A673 (cell line): ENCODE data around the gene SFSWAP. TPM values are rescaled to one million over a fixed set of nuclear protein-coding genes. Genes with fewer than 3 reads are reported as not detected.

Experiments used
- BruUV-seq: library from RNA; stranded (reverse); fragments of 400-500 nt; replicated peaks from 2 replicates; lab custom pipeline; 2021; lab: Mats Ljungman, UMichigan
- CTCF ChIA-PET: fragments of 300-600 bp; sonication (Branson Sonifier 250); formaldehyde crosslinking; loops from one replicate; lab custom pipeline; 2022; ENCODE audit warnings: antibody characterized with exemption; lab: Charles Lee
- POLR2A ChIA-PET: fragments of 300-600 bp; sonication (Branson Sonifier 250); formaldehyde crosslinking; loops from one replicate; lab custom pipeline; 2022; ENCODE audit warnings: antibody characterized with exemption; ENCODE audit not compliant: low non-redundant PET; lab: Charles Lee
- DNase-seq: peaks from one replicate; pipeline ENCODE4 v3.0.0-alpha.2; 2015; ENCODE audit warnings: low spot score
- H3K27ac ChIP-seq: fragments of 200-600 bp; sonication (generic); 2 replicates; pipeline ENCODE4 v1.5.1; 2016; ENCODE audit warnings: mixed run types, low read depth, mild to moderate bottlenecking, mixed read lengths, antibody characterized with exemption, low read length; ENCODE audit not compliant: poor library complexity, severe bottlenecking
- H3K27me3 ChIP-seq: fragments of 200-600 bp; sonication (generic); replicated peaks from 2 replicates; pipeline ENCODE4 v1.6.1; 2017; ENCODE audit warnings: mixed run types, low read depth, mild to moderate bottlenecking, mixed read lengths, antibody characterized with exemption, low read length; ENCODE audit not compliant: insufficient read depth, poor library complexity
- H3K36me3 ChIP-seq: fragments of 200-600 bp; sonication (generic); 2 replicates; pipeline ENCODE4 v1.6.1; 2016; ENCODE audit warnings: mixed run types, mild to moderate bottlenecking, mixed read lengths, antibody characterized with exemption, low read length; ENCODE audit not compliant: insufficient read depth, poor library complexity, severe bottlenecking
- H3K4me1 ChIP-seq: fragments of 200-600 bp; sonication (generic); 2 replicates; pipeline ENCODE4 v1.6.1; 2017; ENCODE audit warnings: mixed run types, mild to moderate bottlenecking, mixed read lengths, antibody characterized with exemption, low read length; ENCODE audit not compliant: insufficient read depth, poor library complexity, severe bottlenecking
- H3K4me3 ChIP-seq: fragments of 200-600 bp; sonication (generic); 2 replicates; pipeline ENCODE4 v1.5.1; 2016; ENCODE audit warnings: low read depth, mixed run types, mild to moderate bottlenecking, mixed read lengths, low read length; ENCODE audit not compliant: poor library complexity, severe bottlenecking
- H3K9me3 ChIP-seq: fragments of 200-600 bp; sonication (generic); 2 replicates; pipeline ENCODE4 v1.6.1; 2016; ENCODE audit warnings: mixed run types, low read depth, mild to moderate bottlenecking, mixed read lengths, antibody characterized with exemption, low read length; ENCODE audit not compliant: poor library complexity, severe bottlenecking
- EZH2 ChIP-seq: fragments of 200-600 bp; sonication (generic); IDR thresholded peaks from 2 replicates; pipeline ENCODE4 v1.6.1; 2017; ENCODE audit warnings: borderline replicate concordance, low read depth, mild to moderate bottlenecking, mixed read lengths, antibody characterized with exemption, low read length; ENCODE audit not compliant: poor library complexity, severe bottlenecking
- intact Hi-C: fragments of 100-400 bp; cut with micrococcal nuclease; formaldehyde crosslinking; loops from one replicate; pipeline ENCODE4 v1.10.0; 2022; ENCODE audit not compliant: unreplicated experiment
- total RNA-seq: library from RNA; stranded (reverse); gene quantifications from 2 replicates; pipeline ENCODE4 v1.2.3, GENCODE V29; 2021
- TF ChIP-seq, protein P1 (sequence below): fragments of 300-800, 200-600 bp; sonication (generic); conservative IDR thresholded peaks from 2 replicates; pipeline ENCODE4 v1.5.1; 2017; ENCODE audit warnings: low read depth, mild to moderate bottlenecking, antibody characterized with exemption, low read length, moderate library complexity, mixed read lengths

Gene SFSWAP
- total RNA-seq, 1 experiment from 2014 or later = 66.4 TPM

- intact Hi-C loops = no loop called here
- DNase-seq = no peak
- Histone ChIP-seq H3K4me3 (no peak overlapping the region), H3K36me3 (no peaks in the 10 kb centered on the region), H3K4me1 (no peaks in the 10 kb centered on the region), H3K27ac (no peak overlapping the region), H3K27me3 (no peaks in the 10 kb centered on the region), H3K9me3 (no peaks in the 10 kb centered on the region)
- POLR2A ChIA-PET = no interaction called here
- CTCF ChIA-PET = no interaction called here
- no TSS peak for BruUV-seq
- TF ChIP-seq EZH2 = no peak
- TF ChIP-seq, protein P1, sequence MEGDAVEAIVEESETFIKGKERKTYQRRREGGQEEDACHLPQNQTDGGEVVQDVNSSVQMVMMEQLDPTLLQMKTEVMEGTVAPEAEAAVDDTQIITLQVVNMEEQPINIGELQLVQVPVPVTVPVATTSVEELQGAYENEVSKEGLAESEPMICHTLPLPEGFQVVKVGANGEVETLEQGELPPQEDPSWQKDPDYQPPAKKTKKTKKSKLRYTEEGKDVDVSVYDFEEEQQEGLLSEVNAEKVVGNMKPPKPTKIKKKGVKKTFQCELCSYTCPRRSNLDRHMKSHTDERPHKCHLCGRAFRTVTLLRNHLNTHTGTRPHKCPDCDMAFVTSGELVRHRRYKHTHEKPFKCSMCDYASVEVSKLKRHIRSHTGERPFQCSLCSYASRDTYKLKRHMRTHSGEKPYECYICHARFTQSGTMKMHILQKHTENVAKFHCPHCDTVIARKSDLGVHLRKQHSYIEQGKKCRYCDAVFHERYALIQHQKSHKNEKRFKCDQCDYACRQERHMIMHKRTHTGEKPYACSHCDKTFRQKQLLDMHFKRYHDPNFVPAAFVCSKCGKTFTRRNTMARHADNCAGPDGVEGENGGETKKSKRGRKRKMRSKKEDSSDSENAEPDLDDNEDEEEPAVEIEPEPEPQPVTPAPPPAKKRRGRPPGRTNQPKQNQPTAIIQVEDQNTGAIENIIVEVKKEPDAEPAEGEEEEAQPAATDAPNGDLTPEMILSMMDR = no peak
These were observed 108.1 kb downstream of the SFSWAP start for GRCh38 chr12:131818821-131819585.

GRCh38 chr12:131824450-131824849, 113.6 kb downstream of the SFSWAP start:
- Histone ChIP-seq H3K4me1 (peaks cover 6% of the 10 kb centered on the region), H3K27ac (no peak overlapping the region), H3K27me3 (no peaks in the 10 kb centered on the region), H3K9me3 (no peaks in the 10 kb centered on the region), H3K4me3 (no peak overlapping the region), H3K36me3 (no peaks in the 10 kb centered on the region)
- no peak for TF ChIP-seq EZH2
- TF ChIP-seq, protein P1 = no peak
- DNase-seq = no peak
- BruUV-seq = no TSS peak
- CTCF ChIA-PET = no interaction called here
- POLR2A ChIA-PET = no interaction called here
- intact Hi-C loops = no loop called here

DNA sequence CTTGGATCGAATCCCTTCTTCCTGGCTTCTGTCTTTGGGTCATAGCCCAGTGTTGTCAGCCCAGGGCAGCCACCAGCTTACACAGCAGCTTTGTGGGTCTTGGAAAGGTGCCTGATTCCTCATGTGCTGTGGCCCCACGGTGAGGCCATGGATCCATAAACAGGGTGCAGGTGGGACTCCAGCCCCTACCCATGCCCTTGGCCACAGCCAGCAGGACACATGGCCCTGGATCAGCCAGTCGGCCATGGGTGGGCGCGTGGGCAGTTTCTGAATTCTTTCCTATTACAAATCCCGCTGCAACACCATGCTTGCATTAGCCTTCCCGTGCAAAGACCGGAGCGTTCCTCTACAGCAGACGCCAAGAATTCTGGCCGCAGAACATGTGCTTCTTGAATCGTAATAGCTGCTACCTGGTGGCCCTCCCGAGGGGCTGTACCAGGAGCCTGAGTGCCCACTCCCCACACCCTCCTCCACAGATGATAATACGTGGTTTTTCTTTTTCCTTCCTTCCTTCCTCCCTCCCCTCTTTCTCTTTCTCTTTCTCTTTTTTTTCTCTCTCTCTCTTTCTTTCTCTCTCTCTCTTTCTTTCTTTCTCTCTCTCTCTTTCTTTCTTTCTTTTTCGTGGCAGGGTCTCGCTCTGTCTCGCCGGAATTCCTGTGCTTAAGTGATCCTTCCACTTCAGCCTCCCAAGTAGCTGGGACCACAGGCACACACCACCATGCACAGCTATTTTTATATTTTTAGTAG, 114.4 kb downstream of the SFSWAP start:
- ChIA-PET POLR2A (no interaction called here), CTCF (no interaction called here)
- H3K9me3 ChIP-seq = no peaks in the 10 kb centered on the region
- no peaks in the 10 kb centered on the region for H3K27me3 ChIP-seq
- TF ChIP-seq, protein P1 = no peak
- no peak for TF ChIP-seq EZH2
- intact Hi-C loops = no loop called here
- no peak overlapping the region for H3K4me3 ChIP-seq
- peaks cover 13% of the 10 kb centered on the region for H3K4me1 ChIP-seq
- H3K27ac ChIP-seq = no peak overlapping the region
- no peak for DNase-seq
- no peaks in the 10 kb centered on the region for H3K36me3 ChIP-seq
- BruUV-seq = no TSS peak
